ENCODE data around the gene SLC24A1. TPM values are rescaled to one million over a fixed set of nuclear protein-coding genes. Genes with fewer than 3 reads are reported as not detected.

The SLC24A1 gene
- polyA plus RNA-seq, 3 donors: 0.80 to 1.7 (median 0.83) TPM

DNA sequence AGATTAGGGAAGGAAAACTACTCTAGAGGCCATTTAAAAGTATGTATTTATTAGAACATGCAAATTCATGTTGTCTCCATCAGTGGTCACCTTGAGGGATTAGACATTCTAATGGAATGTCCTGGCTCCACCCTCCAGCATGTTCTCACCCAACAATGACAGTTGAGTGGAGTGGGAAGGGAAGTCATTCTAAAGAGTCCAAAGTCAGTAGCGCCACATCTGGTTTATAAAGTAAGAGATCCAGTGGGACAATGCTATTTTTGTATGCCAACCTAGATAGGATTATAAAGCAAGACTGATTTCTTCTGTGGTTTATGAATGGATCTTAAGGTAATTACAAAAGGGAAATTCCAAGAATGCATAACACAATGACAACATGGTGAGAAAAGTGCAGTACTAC lies 33.3 kb downstream of the SLC24A1 start:
- Histone ChIP-seq H2AFZ (ENCODE audit: insufficient read depth, low read depth, low read length, poor library complexity, severe bottlenecking) (no peak overlapping the region), H3K27ac (ENCODE audit: low read depth in 1 of 2, low read length in 2 of 2) (no peak overlapping the region), H4K20me1 (ENCODE audit: insufficient read depth, low read length) (no peaks in the 10 kb centered on the region), H3K9me3 (replicated peaks in 1 of 2; ENCODE audit: control insufficient read depth in 1 of 2, insufficient read depth in 1 of 2, low read length in 2 of 2) (no peaks in the 10 kb centered on the region), H3K4me3 (replicated peaks in 1 of 3; ENCODE audit: low read depth in 2 of 3, low read length in 3 of 3) (no peak overlapping the region), H3K79me2 (ENCODE audit: insufficient read depth, low read length) (no peaks in the 10 kb centered on the region), H3K4me1 (ENCODE audit: control insufficient read depth in 1 of 2, insufficient read depth in 2 of 2, low read length in 2 of 2) (no peaks in the 10 kb centered on the region), H3K27me3 (ENCODE audit: control insufficient read depth in 2 of 2, insufficient read depth in 2 of 2, low read length in 2 of 2) (no peaks in the 10 kb centered on the region), H3K4me2 (replicated peaks; ENCODE audit: extremely low read depth, low read length, poor library complexity, severe bottlenecking) (no peak overlapping the region), H3K36me3 (replicated peaks in 1 of 2; ENCODE audit: control insufficient read depth in 1 of 2, insufficient read depth in 2 of 2, low read length in 2 of 2) (peaks cover 76 to 88% of the 10 kb centered on the region in 2 donors), H3K9ac (ENCODE audit: insufficient read depth, low read length, poor library complexity, severe bottlenecking) (no peak overlapping the region)
- H3K27me3 Mint-ChIP-seq (ENCODE audit: low read depth in 3 of 3): no peaks in the 10 kb centered on the region
- intact Hi-C loops (cut with micrococcal nuclease): no loop called here
- WGBS (ENCODE audit: insufficient coverage): no CpG with 5 or more reads among the region's 1 CpG
- H3K27ac Mint-ChIP-seq: no peak overlapping the region
- DNase-seq: no peak
- peaks cover 66 to 87% of the 10 kb centered on the region in 2 donors for H3K36me3 Mint-ChIP-seq
- no peaks in the 10 kb centered on the region for H3K4me1 Mint-ChIP-seq
- H3K4me3 Mint-ChIP-seq: no peak overlapping the region
- no peaks in the 10 kb centered on the region for H3K9me3 Mint-ChIP-seq
- TF ChIP-seq CTCF (IDR thresholded peaks at IDR 0.05): no peak

- Histone ChIP-seq H3K9ac (ENCODE audit: insufficient read depth, low read length, poor library complexity, severe bottlenecking) (no peak overlapping the region), H3K79me2 (ENCODE audit: insufficient read depth, low read length) (no peaks in the 10 kb centered on the region), H2AFZ (ENCODE audit: insufficient read depth, low read depth, low read length, poor library complexity, severe bottlenecking) (no peak overlapping the region), H3K9me3 (replicated peaks in 1 of 2; ENCODE audit: control insufficient read depth in 1 of 2, insufficient read depth in 1 of 2, low read length in 2 of 2) (no peaks in the 10 kb centered on the region), H4K20me1 (ENCODE audit: insufficient read depth, low read length) (no peaks in the 10 kb centered on the region), H3K4me1 (ENCODE audit: control insufficient read depth in 1 of 2, insufficient read depth in 2 of 2, low read length in 2 of 2) (no peaks in the 10 kb centered on the region), H3K27me3 (ENCODE audit: control insufficient read depth in 2 of 2, insufficient read depth in 2 of 2, low read length in 2 of 2) (no peaks in the 10 kb centered on the region), H3K36me3 (replicated peaks in 1 of 2; ENCODE audit: control insufficient read depth in 1 of 2, insufficient read depth in 2 of 2, low read length in 2 of 2) (peaks cover 80 to 93% of the 10 kb centered on the region in 2 donors), H3K4me2 (replicated peaks; ENCODE audit: extremely low read depth, low read length, poor library complexity, severe bottlenecking) (no peak overlapping the region), H3K4me3 (replicated peaks in 1 of 3; ENCODE audit: low read depth in 2 of 3, low read length in 3 of 3) (no peak overlapping the region), H3K27ac (ENCODE audit: low read depth in 1 of 2, low read length in 2 of 2) (no peak overlapping the region)
- Mint-ChIP-seq H3K4me3 (no peak overlapping the region), H3K4me1 (no peaks in the 10 kb centered on the region), H3K9me3 (no peaks in the 10 kb centered on the region), H3K27ac (no peak overlapping the region), H3K36me3 (peaks cover 70 to 90% of the 10 kb centered on the region in 2 donors), H3K27me3 (ENCODE audit: low read depth in 3 of 3) (no peaks in the 10 kb centered on the region)
- intact Hi-C loops (cut with micrococcal nuclease): no loop called here
- no peak for TF ChIP-seq CTCF (IDR thresholded peaks at IDR 0.05)
- no peak for DNase-seq
- WGBS (ENCODE audit: insufficient coverage): 100% methylated on average over 2 of the region's 4 CpGs
These were observed 33.7 kb downstream of the SLC24A1 start for GRCh38 chr15:65655457-65655856.
